Keratinocyte (primary cell): ENCODE data around the gene SFXN2. TPM values are rescaled to one million over a fixed set of nuclear protein-coding genes. Genes with fewer than 3 reads are reported as not detected.
A peak's percentile ranks its signal among the peaks of the same experiment; 100 is the strongest.

Source experiments
- DNase-seq: peaks from one replicate; pipeline ENCODE4 v3.0.0-alpha.2; 2011; ENCODE audit warnings: low read depth, missing footprints, low spot score
- FAIRE-seq: peaks from 2 replicates; lab custom pipeline; 2011; peaks lifted over from hg19 to GRCh38; lab: Jason Lieb, UNC
- H2AFZ ChIP-seq: 2 replicates; pipeline ENCODE4 v1.6.0; 2012; ENCODE audit warnings: low read length, control low read depth, inconsistent platforms; ENCODE audit not compliant: control insufficient read depth
- H3K27ac ChIP-seq: 2 replicates; pipeline ENCODE4 v1.5.1; 2011; ENCODE audit warnings: low read length; ENCODE audit not compliant: control insufficient read depth, insufficient read depth
- H3K27me3 ChIP-seq: 3 replicates; pipeline ENCODE4 v1.6.0; 2011; ENCODE audit warnings: low read length; ENCODE audit not compliant: control insufficient read depth, insufficient read depth; ENCODE audit errors: extremely low read depth
- H3K36me3 ChIP-seq, 2 experiments: 2 replicates in 1 of 2; 3 replicates in 1 of 2; pipeline ENCODE4 v1.5.1; 2011; ENCODE audit warnings: low read length in 2 of 2, mild to moderate bottlenecking in 1 of 2; ENCODE audit not compliant: control insufficient read depth in 2 of 2, insufficient read depth in 2 of 2; ENCODE audit errors: extremely low read depth in 1 of 2
- H3K4me1 ChIP-seq: 3 replicates; pipeline ENCODE4 v1.5.1; 2011; ENCODE audit warnings: low read length; ENCODE audit not compliant: control insufficient read depth, insufficient read depth; ENCODE audit errors: extremely low read depth
- H3K4me2 ChIP-seq: 3 replicates; pipeline ENCODE4 v1.6.0; 2011; ENCODE audit warnings: low read depth, low read length; ENCODE audit not compliant: control insufficient read depth, insufficient read depth; ENCODE audit errors: extremely low read depth
- H3K4me3 ChIP-seq, 3 experiments: fragments of 200-600 bp in 1 of 3; sonication (generic) in 1 of 3; 2 replicates in 2 of 3; 3 replicates in 1 of 3; pipeline ENCODE4 v1.5.1; 2011 to 2016; ENCODE audit warnings: low read length in 3 of 3, mild to moderate bottlenecking in 3 of 3, control low read depth in 2 of 3, inconsistent platforms in 1 of 3, low read depth in 1 of 3, mixed read lengths in 1 of 3, mixed run types in 1 of 3, moderate library complexity in 1 of 3; ENCODE audit not compliant: control insufficient read depth in 2 of 3, insufficient read depth in 2 of 3; ENCODE audit errors: extremely low read depth in 1 of 3
- H3K79me2 ChIP-seq: 2 replicates; pipeline ENCODE4 v1.6.0; 2012; ENCODE audit warnings: low read length; ENCODE audit not compliant: control insufficient read depth, insufficient read depth
- H3K9ac ChIP-seq: 3 replicates; pipeline ENCODE4 v1.6.0; 2011; ENCODE audit warnings: low read length; ENCODE audit not compliant: control insufficient read depth, insufficient read depth; ENCODE audit errors: extremely low read depth
- H3K9me1 ChIP-seq: 3 replicates; pipeline ENCODE4 v1.6.0; 2011; ENCODE audit warnings: low read length; ENCODE audit not compliant: control insufficient read depth, insufficient read depth; ENCODE audit errors: extremely low read depth
- H3K9me3 ChIP-seq: 2 replicates; pipeline ENCODE4 v1.5.1; 2012; ENCODE audit warnings: low read depth, low read length; ENCODE audit not compliant: control insufficient read depth
- H4K20me1 ChIP-seq: 3 replicates; pipeline ENCODE4 v1.6.0; 2011; ENCODE audit warnings: low read length; ENCODE audit not compliant: control insufficient read depth, insufficient read depth; ENCODE audit errors: extremely low read depth
- EZH2 ChIP-seq: IDR thresholded peaks from one replicate; pipeline ENCODE4 v1.6.1; 2012; ENCODE audit warnings: inconsistent platforms, mild to moderate bottlenecking, low read length, moderate library complexity
- dilution Hi-C: fragments of 300-500 bp; cut with MboI; formaldehyde crosslinking; loops from one replicate; pipeline ENCODE4 v1.7.0; 2020; ENCODE audit warnings: low sequenced_read_pairs; ENCODE audit not compliant: extremely low pct_ligation_motif_present
- polyA plus RNA-seq, 5 experiments: library from polyadenylated mRNA; depleted of rRNA in 3 of 5; stranded (reverse) in 3 of 5; stranded (forward) in 1 of 5; unstranded in 1 of 5; fragments of >200 nt; gene quantifications; 1 replicate in 1 of 5; 2 replicates in 3 of 5; 3 replicates in 1 of 5; pipeline versions ENCODE4 v1.2.1 to v1.2.3, GENCODE V29; 2011 to 2012; ENCODE audit warnings: missing spikeins in 2 of 5, low read depth in 1 of 5, low replicate concordance in 1 of 5
- TF ChIP-seq, protein P1 (sequence below), 3 experiments: IDR thresholded peaks in 1 of 3; conservative IDR thresholded peaks in 1 of 3; optimal IDR thresholded peaks in 1 of 3; 2 replicates in 2 of 3; 3 replicates in 1 of 3; pipeline versions ENCODE3 to v1.5.1; 2011; ENCODE audit warnings: low read length in 3 of 3, mild to moderate bottlenecking in 3 of 3, moderate library complexity in 2 of 3, control low read depth in 1 of 3, inconsistent platforms in 1 of 3; ENCODE audit not compliant: insufficient read depth in 2 of 3; ENCODE audit errors: extremely low read depth in 1 of 3

SFXN2 gene
- polyA plus RNA-seq, 1 donor (not counting 4 experiments of a cell fraction or from before 2014, with no cell fraction given), result 5.0 TPM

DNA sequence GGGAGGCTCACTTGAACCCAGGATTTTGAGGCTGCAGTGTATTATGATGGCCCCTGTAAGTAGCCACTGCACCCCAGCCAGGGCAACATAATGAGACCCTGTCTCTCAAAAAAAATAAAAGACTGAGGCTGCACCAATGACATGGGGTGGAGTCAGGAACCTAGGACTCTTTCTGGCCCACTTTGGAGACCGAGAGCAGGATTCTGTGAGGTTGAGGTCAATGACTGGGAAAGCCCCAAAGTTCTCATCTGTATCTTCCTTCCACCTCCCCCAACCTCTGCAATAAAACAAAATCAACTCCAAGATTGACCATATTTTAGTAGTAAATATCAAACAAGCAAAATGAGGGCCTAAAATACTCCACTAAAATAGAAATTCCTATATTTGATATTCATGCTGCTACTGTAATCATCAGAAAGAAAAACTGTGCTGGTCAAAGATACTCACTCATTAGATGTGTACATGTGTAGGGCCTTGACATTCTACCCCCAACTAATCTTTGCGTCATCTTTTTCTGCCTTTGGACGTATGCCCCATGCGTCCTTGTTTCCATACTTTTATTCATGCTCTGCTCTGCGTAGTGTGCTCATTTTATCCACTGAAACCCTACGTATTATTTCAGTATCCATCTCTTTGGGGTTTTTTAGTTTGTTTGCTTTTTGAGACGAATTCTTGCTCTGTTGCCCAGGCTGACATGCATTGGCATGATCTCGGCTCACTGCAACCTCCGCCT is 53.2 kb downstream of the SFXN2 start:
- Histone ChIP-seq H3K4me3 (no peak overlapping the region), H3K9ac (no peak overlapping the region), H4K20me1 (no peaks in the 10 kb centered on the region), H3K4me1 (peaks cover 51% of the 10 kb centered on the region), H3K27me3 (no peaks in the 10 kb centered on the region), H3K9me3 (no peaks in the 10 kb centered on the region), H3K9me1 (no peaks in the 10 kb centered on the region), H3K36me3 (peaks cover 0 to 3% of the 10 kb centered on the region in 2 experiments), H3K79me2 (no peaks in the 10 kb centered on the region), H3K4me2 (no peak overlapping the region), H3K27ac (peak overlapping the region; percentile 1), H2AFZ (no peak overlapping the region)
- TF ChIP-seq, protein P1, sequence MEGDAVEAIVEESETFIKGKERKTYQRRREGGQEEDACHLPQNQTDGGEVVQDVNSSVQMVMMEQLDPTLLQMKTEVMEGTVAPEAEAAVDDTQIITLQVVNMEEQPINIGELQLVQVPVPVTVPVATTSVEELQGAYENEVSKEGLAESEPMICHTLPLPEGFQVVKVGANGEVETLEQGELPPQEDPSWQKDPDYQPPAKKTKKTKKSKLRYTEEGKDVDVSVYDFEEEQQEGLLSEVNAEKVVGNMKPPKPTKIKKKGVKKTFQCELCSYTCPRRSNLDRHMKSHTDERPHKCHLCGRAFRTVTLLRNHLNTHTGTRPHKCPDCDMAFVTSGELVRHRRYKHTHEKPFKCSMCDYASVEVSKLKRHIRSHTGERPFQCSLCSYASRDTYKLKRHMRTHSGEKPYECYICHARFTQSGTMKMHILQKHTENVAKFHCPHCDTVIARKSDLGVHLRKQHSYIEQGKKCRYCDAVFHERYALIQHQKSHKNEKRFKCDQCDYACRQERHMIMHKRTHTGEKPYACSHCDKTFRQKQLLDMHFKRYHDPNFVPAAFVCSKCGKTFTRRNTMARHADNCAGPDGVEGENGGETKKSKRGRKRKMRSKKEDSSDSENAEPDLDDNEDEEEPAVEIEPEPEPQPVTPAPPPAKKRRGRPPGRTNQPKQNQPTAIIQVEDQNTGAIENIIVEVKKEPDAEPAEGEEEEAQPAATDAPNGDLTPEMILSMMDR (optimal IDR thresholded peaks at IDR 0.05 in 1 of 3, IDR thresholded peaks at IDR 0.05 in 1 of 3, conservative IDR thresholded peaks at IDR 0.05 in 1 of 3; ENCODE audit: extremely low read depth in 1 of 3, insufficient read depth in 2 of 3, low read length in 3 of 3), result no peak
- no peak for TF ChIP-seq EZH2
- no peak for FAIRE-seq
- dilution Hi-C loops, result no loop called here
- no peak for DNase-seq

DNA sequence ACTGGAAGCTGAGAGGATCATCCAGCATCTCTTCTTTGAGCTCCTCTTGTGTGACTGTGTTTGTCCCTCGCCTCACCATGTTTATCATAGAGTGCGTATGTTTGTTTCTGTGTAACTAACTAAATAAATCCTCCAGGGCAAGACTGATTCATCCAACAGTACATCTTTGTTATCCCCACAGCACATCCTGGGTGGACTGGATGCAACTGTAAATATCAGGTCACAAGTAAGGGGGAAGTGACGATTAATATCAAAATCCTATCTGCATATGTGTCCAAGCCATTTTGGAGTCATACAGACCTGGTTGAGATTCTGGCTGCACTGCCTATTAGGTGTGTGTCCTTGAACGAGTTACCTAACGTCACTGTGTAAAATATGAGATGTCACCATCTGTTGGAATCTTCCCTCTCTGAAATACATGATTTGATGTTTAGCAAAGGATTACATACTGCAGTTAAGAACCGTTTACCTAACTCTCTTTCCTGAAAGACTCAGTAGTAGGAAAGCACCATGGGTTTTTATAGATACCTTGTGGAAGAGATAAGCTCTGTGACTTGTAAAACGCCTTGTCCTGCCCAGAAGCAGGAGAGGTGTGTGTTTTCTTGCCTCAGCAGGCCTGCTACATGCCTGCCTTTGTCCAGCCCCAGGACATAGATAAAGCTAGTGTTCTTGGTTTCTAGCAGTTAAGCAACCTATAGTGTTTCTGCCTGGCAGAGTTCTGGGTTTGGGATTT is 55.1 kb downstream of the SFXN2 start:
- peak; percentile 91 for DNase-seq
- Histone ChIP-seq H3K27ac (peak overlapping the region; percentile 83), H3K9me1 (no peaks in the 10 kb centered on the region), H3K27me3 (no peaks in the 10 kb centered on the region), H3K4me1 (peaks cover 63% of the 10 kb centered on the region), H3K4me2 (peak overlapping the region; percentile 74), H3K79me2 (peaks cover 6% of the 10 kb centered on the region), H2AFZ (no peak overlapping the region), H3K4me3 (peak overlapping the region in 2 of 3 experiments; percentile 1 to 7), H3K36me3 (no peaks in the 10 kb centered on the region), H3K9ac (peak overlapping the region; percentile 62), H3K9me3 (no peaks in the 10 kb centered on the region), H4K20me1 (no peaks in the 10 kb centered on the region)
- dilution Hi-C loops, result no loop called here
- no peak for TF ChIP-seq EZH2
- TF ChIP-seq, protein P1 (optimal IDR thresholded peaks at IDR 0.05 in 1 of 3, IDR thresholded peaks at IDR 0.05 in 1 of 3, conservative IDR thresholded peaks at IDR 0.05 in 1 of 3; ENCODE audit: extremely low read depth in 1 of 3, insufficient read depth in 2 of 3, low read length in 3 of 3), result no peak
- peak; percentile 98 for FAIRE-seq
